Midbrain (tissue), 1 donor: ENCODE measurements around the gene ATP8B1.
"Not testable (repeated sequence)": the region's sequence is repeated elsewhere in the genome, so short reads cannot be mapped to it uniquely, and the experiment has no call there.

ENCODE experiments used
- DNase-seq: peaks from one replicate; lab custom pipeline; 2025; lab: John Stamatoyannopoulos, UW

ATP8B1 gene

DNA sequence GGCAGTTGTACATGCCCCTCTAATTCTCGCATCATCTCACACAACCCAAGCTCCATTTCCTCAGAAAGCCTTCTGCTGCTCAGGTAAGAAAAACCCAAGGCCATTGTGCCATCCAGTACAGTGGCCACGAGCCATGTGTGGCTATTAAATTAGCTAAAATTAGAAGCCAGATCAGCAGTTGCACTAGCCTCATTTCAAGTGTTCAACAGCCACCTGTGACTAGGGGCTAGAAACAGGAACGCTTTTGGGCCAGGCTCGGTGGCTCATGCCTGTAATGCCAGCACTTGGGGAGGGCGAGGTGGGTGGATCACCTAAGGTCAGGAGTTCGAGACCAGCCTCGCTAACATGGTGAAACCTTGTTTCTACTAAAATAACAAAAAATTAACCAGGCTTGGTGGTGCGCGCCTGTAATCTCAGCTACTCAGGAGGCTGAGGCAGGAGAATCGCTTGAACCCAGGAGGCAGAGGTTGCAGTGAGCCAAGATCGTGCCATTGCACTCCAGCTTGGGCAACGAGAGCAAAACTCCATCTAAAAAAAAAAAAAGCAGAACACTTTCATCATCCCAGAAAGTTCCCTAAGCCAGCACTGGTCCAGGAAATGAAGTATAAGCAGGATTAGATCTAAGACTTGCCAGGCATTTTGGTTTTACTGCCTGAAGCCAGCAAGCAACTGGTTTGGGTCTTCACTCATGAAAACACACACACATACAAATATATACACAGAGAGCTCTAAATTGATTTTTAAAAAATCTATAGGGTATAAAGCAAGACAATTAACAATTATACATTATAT is 35.7 kb downstream of the ATP8B1 start:
- no peak for DNase-seq

- DNase-seq: no peak
These were observed 38.1 kb downstream of the ATP8B1 start for GRCh38 chr18:57764995-57765394.

DNA sequence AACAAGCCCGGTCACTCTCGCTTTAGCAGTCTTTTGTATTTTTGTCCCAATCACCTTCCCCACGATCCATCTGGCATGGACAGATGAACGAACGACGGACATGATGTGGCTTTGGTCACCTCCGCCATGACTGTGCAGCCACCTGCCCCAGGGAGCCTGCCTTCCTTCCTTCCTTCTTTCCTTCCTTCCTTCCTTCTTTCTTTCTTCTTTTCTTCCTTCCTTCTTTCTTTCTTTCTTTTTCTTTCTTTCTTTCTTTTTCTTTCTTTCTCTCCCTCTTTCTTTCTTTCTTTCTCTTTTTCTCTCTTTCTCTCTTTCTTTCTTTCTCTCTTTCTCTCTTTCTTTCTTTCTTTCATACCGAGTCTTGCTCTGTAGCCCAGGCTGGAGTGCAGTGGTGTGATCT is 39.0 kb downstream of the ATP8B1 start:
- no peak for DNase-seq

DNA sequence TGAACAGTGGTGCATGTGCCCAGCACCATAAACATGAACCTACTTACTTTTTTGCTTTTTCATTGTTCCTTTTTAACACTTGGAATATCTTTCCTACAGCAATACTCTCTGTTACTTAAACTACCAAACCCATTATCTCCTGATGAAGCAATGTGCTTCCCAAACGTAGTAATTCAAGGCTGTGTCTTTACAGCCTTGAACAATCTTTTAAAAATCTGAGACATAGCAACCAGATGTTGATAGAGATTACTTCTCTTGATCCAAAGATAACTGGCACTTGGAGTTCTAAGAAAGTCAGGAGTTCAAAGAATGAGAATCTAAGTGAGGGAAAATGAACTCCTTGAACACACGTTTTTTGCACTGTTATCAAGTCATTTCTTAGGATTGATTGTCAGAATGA is 40.4 kb downstream of the ATP8B1 start:
- no peak for DNase-seq

DNA sequence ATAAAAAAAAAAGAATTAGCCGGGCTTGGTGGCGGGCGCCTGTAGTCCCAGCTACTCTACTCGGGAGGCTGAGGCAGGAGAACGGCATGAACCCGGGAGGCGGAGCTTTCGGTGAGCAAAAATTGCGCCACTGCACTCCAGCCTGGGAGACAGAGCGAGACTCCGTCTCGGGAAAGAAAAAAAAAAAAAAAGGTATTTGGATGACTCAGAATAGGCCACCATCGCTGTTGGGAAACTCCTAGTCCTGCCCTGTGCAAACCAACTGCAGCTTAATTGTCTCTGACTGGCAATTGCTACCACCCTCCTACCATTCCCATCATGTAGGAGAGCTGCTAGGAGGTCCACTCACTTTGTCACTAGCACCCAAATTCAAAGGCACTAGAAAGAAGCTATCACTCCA is 43.5 kb downstream of the ATP8B1 start:
- DNase-seq: no peak

DNA sequence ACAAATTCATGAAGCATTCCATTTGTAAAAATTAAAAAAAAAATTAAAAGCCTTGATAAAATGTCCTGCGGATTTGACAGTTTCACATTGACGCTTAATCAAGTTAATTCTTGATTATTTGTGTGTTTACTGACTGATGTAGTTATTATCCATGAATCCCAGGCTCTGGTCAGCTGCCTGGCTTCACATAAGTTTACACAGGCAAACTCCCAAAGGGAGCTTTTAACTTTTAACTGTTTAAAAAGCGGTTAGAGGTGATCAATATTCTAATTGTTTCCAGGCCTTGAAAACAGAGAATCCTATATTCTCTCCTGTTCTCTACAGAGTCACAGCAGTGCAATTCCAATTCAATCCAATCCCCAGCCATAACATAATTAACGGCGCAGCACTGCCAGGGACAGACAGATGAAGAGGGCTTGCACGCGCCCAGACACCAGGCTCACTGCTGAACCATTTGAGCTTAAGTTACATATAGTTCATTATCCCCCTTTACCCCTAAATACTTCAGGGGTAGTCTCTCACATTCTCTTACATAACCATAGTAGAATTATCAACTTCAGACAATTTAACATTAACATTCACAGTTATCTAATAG is 47.5 kb downstream of the ATP8B1 start:
- DNase-seq: no peak

GRCh38 chr18:57754577-57755338 is 48.4 kb downstream of the ATP8B1 start:
- no peak for DNase-seq

DNA sequence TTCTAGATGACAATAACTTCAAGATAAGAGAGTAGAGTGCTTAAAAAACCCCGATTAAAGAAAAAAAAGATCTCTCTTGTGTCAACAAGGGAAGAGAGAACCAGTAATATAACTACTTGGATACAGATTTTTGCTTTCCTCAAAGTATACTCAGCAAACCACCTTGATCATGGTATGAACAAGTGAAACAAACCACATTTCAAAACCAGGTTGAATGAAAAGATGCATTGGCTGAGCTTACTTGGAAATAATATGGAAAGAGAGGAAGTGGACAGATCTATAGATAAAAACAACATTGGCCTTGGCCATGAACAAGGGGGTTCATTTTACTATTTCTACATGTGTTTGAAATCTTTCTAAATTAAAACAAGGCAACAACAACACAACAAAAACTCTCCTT is 50.1 kb downstream of the ATP8B1 start:
- no peak for DNase-seq

GRCh38 chr18:57749604-57749970 is 53.5 kb downstream of the ATP8B1 start:
- DNase-seq: no peak

GRCh38 chr18:57748770-57749603 is 54.1 kb downstream of the ATP8B1 start:
- no peak for DNase-seq

- no peak for DNase-seq
These were observed 55.1 kb downstream of the ATP8B1 start for GRCh38 chr18:57747809-57748680.

GRCh38 chr18:57744211-57744694 is 58.9 kb downstream of the ATP8B1 start:
- DNase-seq: no peak

DNA sequence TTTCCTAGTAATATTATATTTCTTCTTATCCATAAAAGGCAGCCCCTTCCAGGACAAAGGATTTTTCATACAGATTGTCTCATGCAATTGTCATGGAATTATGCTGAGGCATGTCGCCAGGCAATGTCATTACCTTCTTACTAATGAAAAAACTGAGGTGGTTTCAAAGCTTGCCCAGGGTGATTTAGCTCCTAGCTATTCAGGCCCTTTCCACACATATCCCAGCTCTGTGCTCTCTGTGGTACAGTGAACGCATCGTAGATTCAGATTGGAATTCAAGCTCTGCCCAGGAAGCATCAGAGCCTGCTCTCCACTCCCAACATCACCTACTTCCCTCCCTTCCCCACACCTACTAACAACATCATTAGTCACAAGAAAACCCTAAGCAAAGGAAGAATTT is 60.1 kb downstream of the ATP8B1 start:
- no peak for DNase-seq

DNA sequence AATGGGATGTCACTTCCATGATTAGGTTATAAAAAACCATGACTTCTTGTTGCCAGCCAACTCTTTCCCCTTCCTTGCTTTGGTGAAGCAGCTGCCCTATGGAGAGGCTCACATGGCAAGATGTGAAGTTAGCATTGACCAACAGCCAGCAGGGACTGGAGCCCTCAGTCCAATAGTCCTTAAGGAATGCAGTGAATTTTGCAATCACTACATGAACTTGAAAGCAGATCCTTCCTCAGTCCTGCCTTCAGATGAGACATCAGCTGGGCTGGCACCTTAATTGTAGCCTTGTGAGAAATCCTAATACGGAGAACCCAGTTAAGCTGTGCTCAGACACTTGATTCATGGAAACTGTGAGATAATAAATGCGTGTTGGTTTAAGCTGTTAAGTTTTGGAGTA is 61.8 kb downstream of the ATP8B1 start:
- DNase-seq: no peak

GRCh38 chr18:57738078-57738477 is 65.0 kb downstream of the ATP8B1 start:
- no peak for DNase-seq

- no peak for DNase-seq
These were observed 65.6 kb downstream of the ATP8B1 start for GRCh38 chr18:57737400-57738060.

DNA sequence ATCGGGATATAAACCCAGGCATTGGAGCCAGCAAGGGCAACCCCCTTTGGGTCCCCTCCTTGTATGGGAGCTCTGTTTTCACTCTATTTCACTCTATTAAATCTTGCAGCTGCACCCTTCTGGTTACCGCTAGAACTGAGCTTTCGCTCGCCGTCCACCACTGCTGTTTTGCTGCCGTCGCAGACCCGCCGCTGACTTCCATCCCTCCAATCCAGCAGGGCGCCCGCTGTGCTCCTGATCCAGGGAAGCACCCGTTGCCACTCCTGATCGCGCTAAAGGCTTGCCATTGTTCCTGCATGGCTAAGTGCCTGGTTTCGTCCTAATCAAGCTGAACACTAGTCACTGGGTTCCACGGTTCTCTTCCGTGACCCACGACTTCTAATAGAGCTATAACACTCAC is 68.1 kb downstream of the ATP8B1 start:
- DNase-seq: not testable (repeated sequence)

- DNase-seq: no peak
These were observed 69.3 kb downstream of the ATP8B1 start for GRCh38 chr18:57733861-57734260.

DNA sequence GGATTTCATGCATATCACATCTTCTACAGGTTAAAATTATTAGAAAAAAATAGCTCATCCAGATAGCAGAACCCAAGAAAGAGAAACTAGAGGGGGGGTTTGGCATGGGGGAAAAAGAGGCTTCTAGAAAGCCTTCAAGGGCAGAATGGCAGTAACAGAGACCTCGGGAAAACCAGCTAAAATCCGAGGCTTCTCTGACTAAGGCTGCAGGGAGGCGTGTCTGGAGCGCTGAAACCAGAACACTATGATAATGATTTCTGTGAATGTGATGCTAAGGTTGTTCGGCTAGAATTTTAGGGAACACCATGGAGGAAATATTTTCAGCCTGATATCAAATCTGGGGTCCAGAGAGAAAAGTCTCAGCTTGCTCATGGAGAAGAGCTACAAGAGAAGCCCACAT is 73.0 kb downstream of the ATP8B1 start:
- no peak for DNase-seq

DNA sequence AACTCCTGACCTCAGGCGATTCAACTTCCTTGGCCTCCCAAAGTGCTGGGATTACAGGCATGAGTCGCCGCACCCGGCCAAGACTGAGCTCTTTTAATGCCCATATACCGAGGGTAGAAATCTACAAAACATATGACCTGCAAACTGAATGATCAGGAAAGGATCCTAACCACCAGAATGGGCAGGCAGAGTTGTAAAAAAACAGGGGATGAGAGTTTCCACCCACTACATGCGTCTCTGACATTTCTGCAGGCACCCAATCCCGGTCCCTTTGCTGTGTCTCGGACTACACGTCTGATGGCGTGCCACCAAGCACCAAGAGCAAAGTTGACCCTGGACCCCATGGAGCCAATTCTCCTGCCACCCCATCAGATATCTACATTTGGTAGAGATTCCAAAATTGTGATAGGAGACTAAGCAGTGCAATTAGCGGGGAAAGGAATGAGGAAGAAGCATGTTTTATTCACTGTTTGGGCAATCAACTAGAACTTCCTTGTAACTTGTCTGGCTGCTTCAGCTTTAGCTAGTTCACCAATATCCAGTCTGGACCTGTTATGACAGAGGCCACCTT is 74.1 kb downstream of the ATP8B1 start:
- no peak for DNase-seq
